IPS DF 4.7 (cell line): ENCODE results near the gene SPECC1L.

Experiments used
- DNase-seq: peaks from one replicate; pipeline ENCODE4 v3.0.0-alpha.2; 2013; ENCODE audit warnings: low spot score; ENCODE audit errors: extremely low read depth

Gene SPECC1L

DNA sequence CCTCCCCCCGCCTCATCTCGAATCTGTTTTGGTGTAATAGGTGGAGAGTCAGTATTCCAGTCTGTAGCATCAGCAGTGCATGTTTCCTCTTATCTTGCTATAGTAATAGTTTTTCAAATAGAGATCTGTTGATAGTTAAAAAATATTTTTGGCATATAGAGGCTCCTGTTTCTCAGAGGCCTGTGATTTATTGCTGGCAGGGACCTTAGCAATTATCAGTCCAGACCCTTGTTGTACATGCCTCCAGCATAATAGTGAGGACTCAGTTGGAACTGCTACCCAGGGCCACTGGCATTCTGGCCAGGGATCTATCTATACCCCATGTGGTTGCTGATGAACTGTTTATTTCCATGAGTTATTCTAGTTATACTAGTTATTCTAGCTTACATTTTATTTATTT is 52.6 kb downstream of the SPECC1L start:
- no peak for DNase-seq

DNA sequence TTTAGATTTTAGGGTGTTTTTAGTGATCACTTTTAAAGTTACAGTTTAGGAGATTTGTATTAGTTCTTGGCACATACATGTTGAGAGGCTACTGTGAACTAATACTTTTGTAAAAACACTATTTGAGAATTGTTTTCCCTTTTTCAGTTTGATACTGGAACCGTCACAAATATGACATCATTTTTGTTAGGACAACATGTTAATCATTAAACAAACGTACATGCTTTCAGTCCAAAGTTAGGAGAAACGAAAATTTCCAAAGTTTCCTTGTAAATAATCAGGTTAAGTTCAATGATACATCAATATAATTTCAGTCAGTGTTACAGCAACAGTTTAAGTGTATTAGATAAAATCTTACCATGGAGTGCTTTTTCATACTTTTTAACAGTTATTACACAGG is 53.1 kb downstream of the SPECC1L start:
- no peak for DNase-seq

DNA sequence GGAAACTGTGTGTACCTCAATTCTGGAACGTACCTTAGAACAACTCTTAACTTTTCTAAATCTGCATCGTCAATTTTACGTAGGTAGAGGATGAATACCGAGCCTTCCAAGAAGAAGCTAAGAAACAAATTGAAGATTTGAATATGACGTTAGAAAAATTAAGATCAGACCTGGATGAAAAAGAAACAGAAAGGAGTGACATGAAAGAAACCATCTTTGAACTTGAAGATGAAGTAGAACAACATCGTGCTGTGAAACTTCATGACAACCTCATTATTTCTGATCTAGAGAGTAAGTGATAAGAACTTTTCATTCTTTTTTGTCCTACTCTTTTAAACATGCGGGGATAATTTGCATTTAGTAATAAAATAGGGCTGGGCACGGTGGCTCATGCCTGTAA is 53.5 kb downstream of the SPECC1L start:
- no peak for DNase-seq

DNA sequence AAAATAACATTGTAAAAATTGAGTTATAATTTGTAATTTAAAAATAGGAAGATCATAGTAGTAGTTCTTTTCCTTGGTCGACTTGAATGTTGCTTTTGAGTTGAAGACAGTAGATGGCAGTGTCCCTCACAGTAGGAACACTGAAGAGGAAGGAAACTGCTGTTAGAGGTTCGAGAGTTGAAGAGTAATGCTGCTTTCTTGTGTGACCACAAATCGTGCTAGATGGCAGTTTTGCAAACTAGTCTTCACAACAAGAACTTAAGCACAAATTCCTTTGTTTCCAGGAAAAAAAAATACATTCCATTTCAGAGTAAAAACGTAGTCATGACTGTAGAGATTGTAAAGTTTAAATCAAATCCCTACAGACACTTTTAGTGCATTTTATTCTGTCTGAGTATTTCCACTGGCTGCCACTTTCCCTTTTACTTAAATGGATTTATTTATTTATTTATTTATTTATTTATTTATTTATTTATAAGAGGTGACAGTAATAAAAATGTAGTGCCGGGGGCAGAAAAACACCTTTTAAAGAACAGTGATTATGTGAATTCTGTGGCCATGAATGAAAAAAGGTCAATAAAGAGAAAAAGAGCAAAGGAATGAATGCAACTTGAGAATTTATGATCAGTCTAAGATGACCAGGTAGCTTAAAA is 54.6 kb downstream of the SPECC1L start:
- no peak for DNase-seq

DNA sequence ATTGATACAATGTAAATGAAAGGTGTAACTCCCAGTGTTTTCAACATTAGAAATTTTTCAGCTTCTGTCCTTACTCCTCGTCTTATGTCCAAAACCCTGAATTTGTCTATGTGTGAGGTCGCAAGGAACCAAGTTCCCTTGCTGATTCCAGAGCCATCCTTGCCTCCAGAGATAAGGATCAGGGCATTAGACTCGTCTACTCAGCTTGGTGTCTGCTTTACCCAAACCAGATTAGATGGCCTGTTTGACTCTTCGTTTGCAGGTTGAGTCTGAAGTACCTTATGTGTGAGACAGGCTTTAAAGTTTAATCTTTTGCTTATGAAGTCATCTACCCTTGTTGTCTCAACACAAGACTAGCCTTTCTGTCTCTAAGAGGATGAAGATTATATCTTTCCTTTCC is 55.6 kb downstream of the SPECC1L start:
- no peak for DNase-seq

DNA sequence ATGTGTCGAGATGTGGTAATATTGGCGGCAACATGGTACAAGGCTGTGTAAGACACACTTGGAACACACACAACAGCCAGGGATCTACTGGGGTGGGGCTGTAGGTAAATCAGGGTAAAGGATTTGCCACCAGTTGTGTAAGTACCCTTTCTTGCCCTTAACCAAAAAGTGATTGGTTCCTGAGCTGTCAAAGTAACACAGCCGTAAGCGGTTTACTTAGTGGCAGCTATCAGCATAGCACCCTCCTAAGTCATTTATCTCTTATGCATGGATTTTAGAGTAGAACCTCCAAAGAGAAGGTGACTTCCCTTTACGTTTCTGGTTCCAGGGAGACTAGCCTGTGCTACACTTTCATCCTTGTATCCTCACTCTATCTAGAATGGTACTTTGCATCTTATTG is 57.2 kb downstream of the SPECC1L start:
- DNase-seq: no peak

DNA sequence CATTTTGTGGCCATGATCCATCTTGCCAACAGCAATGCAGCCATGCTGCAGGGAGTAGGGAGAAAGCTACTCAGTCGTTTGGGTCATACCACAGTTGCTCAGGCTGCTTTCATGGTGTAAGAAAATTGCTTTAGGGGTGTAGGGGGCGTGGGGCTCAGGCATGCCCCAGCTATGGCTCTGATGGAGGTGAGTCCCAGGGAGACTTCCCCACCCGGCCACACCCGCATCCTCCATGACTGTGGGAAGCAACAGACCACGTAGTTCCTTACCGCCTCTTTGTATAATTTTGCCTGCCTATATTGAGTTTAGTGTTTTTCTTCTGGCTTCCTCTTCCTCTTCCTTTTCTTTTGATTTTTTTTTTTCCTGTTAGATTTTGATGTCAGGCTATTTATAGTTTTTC is 58.8 kb downstream of the SPECC1L start:
- DNase-seq: no peak

DNA sequence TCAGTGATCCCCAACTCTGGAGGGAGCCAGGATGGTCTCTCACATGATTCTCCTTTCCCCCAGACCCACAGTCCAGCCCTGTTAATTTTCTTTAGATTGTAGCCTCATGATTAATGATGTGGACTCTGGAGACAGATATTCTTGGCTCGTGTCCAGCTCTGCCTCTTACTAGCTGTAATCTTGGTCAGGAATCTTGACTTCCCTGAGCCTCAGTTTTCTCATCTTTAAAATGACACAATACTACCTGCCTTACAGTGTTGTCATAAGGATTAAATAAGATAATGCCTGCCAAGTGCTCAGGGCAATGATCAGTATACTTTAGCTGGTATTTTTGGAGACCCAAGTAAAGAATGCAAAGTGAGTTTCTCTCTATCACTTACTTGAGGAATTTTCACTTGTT is 60.0 kb downstream of the SPECC1L start:
- no peak for DNase-seq

DNA sequence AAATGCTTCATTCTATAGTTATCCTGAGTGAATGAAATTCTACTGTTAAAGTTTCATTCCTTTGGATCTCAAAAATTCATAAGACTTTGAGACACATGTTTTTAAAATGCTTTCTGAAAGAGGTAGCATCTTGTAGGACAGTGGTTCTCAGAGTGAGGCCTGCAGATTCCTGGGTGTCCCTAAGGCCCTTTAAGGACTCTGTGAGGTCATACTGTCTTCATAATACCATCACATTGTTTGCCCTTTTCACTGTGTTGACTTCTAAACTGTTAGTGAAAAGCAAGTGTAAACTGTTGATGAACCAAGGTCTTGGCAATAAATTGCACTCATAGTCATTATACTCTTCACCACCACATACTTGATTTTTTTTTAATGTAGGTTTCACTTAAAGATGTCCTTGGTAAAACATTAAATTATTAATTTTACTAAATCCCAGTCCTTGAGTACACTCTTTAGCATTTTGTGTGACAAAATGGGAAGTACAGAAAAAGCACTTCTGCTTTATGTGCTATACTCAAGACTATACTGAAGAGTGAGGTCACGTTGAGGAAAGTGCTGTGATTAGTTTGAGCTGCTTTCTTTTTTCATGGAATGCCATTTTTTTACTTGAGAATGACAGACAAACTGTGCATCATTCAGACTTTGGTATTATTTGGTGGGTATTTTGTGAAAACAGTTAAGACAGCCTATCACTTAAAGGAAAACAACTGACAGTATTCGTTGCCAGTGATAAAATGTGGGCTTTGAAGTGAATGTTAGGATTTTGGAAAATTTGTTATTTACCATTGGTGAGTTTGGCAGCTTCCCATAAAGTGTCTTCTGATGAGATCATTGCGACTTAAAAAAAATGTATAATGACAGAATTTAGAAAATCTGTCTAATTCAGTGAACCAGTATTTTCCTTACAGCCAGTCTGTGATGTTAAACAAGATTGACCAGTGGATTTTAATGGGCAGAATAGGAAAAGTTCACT is 61.1 kb downstream of the SPECC1L start:
- DNase-seq: no peak

DNA sequence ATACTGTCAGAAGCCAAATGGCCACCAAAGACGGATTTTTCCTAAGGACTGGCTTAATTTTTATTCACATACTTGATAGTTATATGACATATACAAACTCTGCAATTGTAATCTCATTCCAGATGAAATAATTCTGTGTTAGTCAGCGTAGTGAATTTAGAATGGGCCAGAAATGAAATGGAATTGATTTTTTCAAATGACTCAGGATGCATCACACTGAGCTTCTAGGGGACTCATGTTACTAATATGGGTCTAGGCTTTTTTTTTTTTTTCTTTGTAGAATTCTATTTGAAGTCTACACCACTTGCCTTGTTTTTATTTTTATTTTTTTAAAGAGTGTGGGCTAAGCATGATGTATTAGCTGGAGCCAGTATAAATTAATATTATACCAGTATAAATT is 62.7 kb downstream of the SPECC1L start:
- DNase-seq: no peak

DNA sequence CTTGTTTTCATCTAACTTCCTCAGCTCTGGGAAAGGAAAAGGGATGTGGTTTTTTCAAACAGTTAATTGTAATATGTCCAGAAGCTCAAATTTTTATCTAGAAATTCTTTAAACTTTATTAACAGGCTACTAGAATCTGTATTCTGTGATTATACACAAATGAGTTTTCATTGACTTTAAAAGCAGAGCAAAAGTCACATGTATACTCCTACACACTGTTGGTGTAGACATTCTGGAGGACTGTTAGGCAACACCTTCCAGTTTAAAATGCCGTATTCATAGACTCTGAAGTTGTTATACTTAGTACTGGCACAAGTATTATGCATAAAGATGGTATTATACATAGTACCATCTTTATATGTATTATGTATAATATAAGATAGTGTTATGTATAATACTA is 64.9 kb downstream of the SPECC1L start:
- no peak for DNase-seq

DNA sequence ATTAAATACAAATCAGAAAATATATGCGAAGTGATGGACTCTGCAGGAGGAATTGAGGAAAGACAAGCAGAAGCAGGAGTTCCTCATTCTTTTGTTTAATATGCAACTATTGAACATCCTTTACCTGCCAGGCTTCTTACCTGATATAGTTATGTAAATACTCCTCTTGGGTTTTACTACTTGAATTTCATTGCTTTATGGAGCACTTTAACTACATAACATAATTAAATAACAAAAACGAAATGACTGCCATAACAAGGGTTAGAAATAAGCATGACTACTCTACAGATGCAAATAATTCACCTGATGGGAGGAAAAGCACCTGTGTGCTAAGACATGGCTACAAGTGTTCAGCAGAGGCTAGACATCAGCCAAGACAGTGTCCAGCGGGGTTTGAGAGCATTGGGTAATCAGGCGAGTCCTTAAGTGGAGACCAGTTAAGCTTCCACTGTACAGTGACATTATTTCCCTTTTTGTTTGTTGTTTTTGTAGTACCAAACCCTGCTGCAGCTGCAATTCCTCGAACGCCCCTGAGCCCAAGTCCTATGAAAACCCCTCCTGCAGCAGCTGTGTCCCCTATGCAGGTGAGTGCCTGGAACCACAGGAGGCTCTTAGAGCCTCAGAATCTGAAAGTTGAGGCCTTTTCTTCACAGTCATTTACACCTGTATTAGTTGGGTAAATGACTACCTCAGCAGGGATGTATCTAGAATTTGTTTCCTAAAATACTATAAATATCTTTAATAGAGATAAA is 67.4 kb downstream of the SPECC1L start:
- no peak for DNase-seq

DNA sequence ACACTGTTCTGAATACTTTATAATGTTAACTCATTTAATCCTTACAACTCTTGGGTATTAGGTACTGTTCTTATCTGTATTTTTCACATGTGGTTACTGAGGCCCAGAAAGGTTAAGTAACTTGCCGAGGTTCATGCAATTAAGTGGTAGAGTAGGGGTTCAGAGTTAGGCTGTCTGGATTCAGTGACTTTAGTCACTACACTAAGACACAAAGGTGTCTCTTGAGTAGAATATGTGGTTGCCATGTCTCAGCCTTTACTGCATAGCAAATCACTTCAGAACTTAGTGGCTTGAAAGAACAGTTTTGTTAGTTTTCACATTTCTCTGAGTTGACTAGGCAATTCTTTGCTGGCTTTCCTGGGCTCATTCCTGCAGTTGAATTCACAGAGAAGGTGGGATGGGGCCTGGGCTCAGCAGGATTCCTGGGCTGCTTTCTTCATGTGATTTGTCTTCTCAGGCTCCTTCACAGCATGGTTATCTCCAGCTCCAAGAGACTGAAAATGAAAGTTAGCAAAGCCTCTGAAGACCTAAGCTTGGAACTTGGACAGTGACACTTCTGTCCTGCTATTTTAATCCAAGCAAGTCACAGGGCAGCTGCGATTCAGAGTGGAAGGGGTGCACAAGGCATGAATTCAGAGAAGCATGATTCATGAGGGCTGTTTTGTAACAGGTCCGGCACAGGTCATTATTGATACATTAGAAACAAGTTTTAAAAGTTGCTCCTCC is 68.3 kb downstream of the SPECC1L start:
- no peak for DNase-seq

DNA sequence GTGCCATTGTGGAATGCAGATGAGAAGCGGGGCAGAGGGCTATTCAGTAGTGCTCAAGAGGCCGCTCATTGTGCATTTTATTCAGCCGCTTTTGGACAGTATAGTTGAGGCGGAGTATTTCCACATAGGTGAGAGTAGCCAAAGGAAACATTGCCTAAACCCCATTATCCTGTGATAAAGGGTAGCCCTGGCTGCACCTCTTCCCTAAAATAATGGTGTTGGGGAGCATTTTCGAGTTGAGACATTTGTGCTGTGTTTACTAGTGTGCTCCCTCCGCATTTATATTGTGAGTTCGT is 68.8 kb downstream of the SPECC1L start:
- DNase-seq: no peak

DNA sequence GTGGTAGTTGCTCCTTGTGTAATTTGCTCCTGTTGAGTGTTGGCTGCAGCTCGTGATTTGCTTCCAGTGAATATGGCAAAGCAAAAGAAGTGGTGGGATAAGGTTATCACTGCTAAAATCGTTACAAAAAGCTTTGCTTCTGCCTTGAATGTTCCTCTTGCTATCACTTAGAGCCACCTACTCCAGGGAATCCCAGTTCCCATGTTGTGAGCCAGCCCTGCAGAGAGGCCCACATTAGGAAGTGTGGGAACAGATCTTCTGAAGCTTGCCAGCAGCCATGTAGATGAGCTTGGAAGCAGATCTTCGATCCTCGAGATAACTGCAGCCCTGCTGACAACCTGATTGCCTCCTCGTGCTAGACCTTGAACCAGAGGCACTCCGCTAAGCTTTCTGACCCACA is 71.0 kb downstream of the SPECC1L start:
- no peak for DNase-seq

DNA sequence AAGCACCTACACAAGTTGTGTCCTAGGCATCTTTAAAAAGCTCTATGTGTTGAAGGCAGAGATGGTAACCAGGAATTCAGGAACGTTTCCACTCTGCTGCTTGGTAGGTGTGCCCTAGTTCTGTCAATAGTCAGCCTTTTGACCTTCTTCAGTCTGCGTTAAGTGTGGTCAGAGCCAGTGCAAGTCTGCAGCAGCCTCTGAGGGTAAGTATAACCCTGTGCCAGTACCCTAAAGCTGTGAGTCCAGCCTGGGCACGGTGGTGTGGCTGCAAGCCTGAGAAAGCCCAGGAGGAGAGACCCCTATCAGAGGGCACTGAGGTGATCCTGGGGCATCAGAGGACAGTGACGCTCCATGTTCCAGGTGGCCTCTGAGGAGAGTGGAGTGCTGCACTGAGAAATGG is 80.0 kb downstream of the SPECC1L start:
- DNase-seq: no peak

DNA sequence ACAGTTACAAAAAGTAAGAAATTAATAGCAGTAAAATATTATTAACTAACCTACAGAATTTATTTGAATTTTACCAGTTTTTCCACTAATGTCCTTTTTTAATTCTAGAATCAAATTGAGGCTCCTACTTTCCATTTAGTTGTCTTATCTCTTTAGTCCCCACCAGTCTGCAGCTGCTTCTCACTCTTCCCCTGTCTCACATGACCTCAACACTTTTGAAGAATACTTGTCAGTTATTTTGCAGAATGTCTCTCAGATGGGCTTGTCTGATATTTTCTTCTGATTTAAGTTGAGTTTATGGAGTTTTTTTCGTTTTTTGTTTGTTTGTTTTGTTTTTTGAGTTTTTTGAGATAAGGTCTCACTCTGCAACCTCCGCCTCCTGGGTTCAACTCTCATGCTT is 82.5 kb downstream of the SPECC1L start:
- no peak for DNase-seq

DNA sequence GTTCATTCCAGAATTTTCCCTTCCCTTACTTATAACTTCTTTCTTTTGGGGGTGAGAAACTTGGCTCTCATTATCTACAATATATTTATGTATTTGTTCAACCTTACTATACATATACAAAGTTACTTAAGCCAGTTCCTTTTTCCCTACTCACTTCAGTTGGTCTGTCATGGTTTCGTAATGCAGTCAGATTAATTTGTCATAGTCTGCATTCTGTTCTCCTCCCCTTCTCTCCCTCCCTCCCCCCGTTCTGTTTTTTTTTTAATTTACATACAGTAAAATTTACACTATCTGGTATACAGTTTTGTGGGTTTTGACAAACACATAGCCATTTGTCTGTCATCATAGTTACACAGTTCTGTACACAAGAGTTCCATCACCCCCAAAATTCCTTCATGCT is 84.9 kb downstream of the SPECC1L start:
- DNase-seq: no peak

DNA sequence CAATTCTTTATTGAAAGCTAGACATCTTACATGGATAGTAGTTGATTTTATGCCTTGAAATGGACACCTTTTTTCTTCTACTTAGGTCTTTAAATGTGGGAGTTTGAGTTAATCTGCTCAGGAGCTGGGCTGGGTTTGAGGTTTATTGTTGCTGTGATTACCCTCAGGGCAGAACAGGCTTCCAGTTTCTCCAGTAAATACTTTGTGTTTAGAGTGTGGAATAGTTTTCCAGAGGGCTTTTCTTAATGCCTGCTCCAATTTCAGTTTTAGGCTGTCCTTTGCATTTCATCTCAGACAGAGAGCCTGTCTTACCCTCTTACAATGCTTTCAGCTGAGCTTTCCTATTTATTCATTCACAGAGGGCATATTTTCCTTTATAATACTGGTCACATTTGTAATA is 86.9 kb downstream of the SPECC1L start:
- no peak for DNase-seq

DNA sequence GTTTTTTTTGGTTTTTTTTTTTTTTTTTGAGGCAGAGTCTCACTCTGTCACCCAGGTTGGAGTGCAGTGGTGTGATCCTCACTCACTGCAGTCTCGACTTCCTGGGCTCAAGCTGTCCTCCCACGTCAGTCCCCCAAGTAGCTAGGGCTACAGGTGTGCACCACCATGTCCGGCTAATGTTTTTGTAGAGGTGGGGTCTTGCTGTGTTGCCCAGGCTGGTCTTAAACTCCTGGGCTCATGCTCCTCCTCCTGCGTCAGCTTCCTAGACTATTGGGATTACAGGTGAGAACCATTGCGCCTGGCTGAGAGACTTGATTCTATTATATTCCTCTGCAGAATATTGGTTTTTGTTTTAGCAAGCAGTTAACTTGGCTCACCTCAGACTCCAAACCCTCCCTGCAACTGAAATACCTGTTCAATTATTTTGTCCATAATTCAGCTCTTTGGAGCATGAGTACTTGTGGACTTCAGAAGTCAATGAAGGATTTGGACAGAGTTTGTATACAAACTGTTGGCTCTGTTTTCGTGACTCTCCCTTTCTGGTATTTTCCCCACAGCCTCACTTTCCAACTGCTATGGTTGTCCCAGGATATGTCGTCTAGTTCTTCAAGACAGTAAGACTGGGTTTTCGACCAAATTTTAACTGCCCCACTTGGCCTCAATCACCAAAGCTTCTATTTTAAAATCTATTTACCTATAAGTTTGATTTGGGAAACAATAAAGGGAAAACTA is 87.6 kb downstream of the SPECC1L start:
- DNase-seq: no peak
